Astrocyte (in vitro differentiated cells and primary cell): ENCODE measurements around the gene ACSL4. TPM values are rescaled to one million over a fixed set of nuclear protein-coding genes. Genes with fewer than 3 reads are reported as not detected.

ENCODE experiments used
- DNase-seq: peaks from one replicate; pipeline ENCODE4 v3.0.0-alpha.2; 2010; ENCODE audit warnings: low read depth
- FAIRE-seq: peaks from 2 replicates; lab custom pipeline; 2011; peaks lifted over from hg19 to GRCh38; lab: Jason Lieb, UNC
- H2AFZ ChIP-seq: 2 replicates; pipeline ENCODE4 v1.6.0; 2012; ENCODE audit warnings: low read depth, low read length, inconsistent platforms
- H3K27ac ChIP-seq: 2 replicates; pipeline ENCODE4 v1.5.1; 2011; ENCODE audit warnings: low read depth, low read length, inconsistent platforms
- H3K27me3 ChIP-seq: 2 replicates; pipeline ENCODE4 v1.6.0; 2011; ENCODE audit warnings: low read length, inconsistent platforms; ENCODE audit not compliant: insufficient read depth
- H3K36me3 ChIP-seq: 2 replicates; pipeline ENCODE4 v1.5.1; 2011; ENCODE audit warnings: low read length, inconsistent platforms; ENCODE audit not compliant: insufficient read depth
- H3K4me1 ChIP-seq: 2 replicates; pipeline ENCODE4 v1.5.1; 2011; ENCODE audit warnings: low read length, inconsistent platforms; ENCODE audit not compliant: insufficient read depth
- H3K4me2 ChIP-seq: 2 replicates; pipeline ENCODE4 v1.6.0; 2012; ENCODE audit warnings: low read length, inconsistent platforms
- H3K4me3 ChIP-seq: 2 replicates; pipeline ENCODE4 v1.5.1; 2011; ENCODE audit warnings: low read depth, mild to moderate bottlenecking, low read length, inconsistent platforms; ENCODE audit not compliant: insufficient read depth
- H3K79me2 ChIP-seq: 2 replicates; pipeline ENCODE4 v1.6.0; 2012; ENCODE audit warnings: mild to moderate bottlenecking, low read length, inconsistent platforms; ENCODE audit not compliant: insufficient read depth
- H3K9ac ChIP-seq: 2 replicates; pipeline ENCODE4 v1.6.0; 2012; ENCODE audit warnings: mild to moderate bottlenecking, low read length, inconsistent platforms
- H3K9me3 ChIP-seq: 2 replicates; pipeline ENCODE4 v1.5.1; 2012; ENCODE audit warnings: low read depth, mild to moderate bottlenecking, low read length, inconsistent platforms; ENCODE audit not compliant: insufficient read depth
- H4K20me1 ChIP-seq: 2 replicates; pipeline ENCODE4 v1.6.0; 2012; ENCODE audit warnings: low read length, inconsistent platforms; ENCODE audit not compliant: insufficient read depth
- H3K27ac Mint-ChIP-seq: one replicate; pipeline ENCODE4 v1.8.0; 2021; ENCODE audit warnings: mild to moderate bottlenecking, mixed read lengths; ENCODE audit not compliant: unreplicated experiment
- H3K27me3 Mint-ChIP-seq: one replicate; pipeline ENCODE4 v1.8.0; 2021; ENCODE audit warnings: low read depth, mixed read lengths; ENCODE audit not compliant: unreplicated experiment
- H3K36me3 Mint-ChIP-seq: one replicate; pipeline ENCODE4 v1.8.0; 2021; ENCODE audit warnings: low read depth, mixed read lengths; ENCODE audit not compliant: unreplicated experiment
- H3K4me1 Mint-ChIP-seq: one replicate; pipeline ENCODE4 v1.8.0; 2021; ENCODE audit warnings: low read depth, mixed read lengths; ENCODE audit not compliant: unreplicated experiment
- H3K4me3 Mint-ChIP-seq: one replicate; pipeline ENCODE4 v1.8.0; 2021; ENCODE audit warnings: mild to moderate bottlenecking, moderate library complexity, mixed read lengths; ENCODE audit not compliant: unreplicated experiment
- H3K9me3 Mint-ChIP-seq: one replicate; pipeline ENCODE4 v1.8.0; 2021; ENCODE audit warnings: mild to moderate bottlenecking, mixed read lengths; ENCODE audit not compliant: unreplicated experiment
- EZH2 ChIP-seq: IDR thresholded peaks from 2 replicates; pipeline ENCODE4 v1.6.1; 2012; ENCODE audit warnings: mild to moderate bottlenecking, low read length, inconsistent platforms; ENCODE audit not compliant: insufficient read depth
- total RNA-seq: library from RNA; stranded (reverse); gene quantifications from 2 replicates; pipeline ENCODE4 v1.2.1, GENCODE V29; 2021
- TF ChIP-seq, protein P1 (sequence below): IDR thresholded peaks from 2 replicates; pipeline ENCODE4 v1.5.1; 2011; ENCODE audit warnings: low read depth, mild to moderate bottlenecking, inconsistent platforms, low read length, moderate library complexity; ENCODE audit not compliant: insufficient read depth

Gene ACSL4
- total RNA-seq, 1 donor from 2014 or later: 99.4 TPM

DNA sequence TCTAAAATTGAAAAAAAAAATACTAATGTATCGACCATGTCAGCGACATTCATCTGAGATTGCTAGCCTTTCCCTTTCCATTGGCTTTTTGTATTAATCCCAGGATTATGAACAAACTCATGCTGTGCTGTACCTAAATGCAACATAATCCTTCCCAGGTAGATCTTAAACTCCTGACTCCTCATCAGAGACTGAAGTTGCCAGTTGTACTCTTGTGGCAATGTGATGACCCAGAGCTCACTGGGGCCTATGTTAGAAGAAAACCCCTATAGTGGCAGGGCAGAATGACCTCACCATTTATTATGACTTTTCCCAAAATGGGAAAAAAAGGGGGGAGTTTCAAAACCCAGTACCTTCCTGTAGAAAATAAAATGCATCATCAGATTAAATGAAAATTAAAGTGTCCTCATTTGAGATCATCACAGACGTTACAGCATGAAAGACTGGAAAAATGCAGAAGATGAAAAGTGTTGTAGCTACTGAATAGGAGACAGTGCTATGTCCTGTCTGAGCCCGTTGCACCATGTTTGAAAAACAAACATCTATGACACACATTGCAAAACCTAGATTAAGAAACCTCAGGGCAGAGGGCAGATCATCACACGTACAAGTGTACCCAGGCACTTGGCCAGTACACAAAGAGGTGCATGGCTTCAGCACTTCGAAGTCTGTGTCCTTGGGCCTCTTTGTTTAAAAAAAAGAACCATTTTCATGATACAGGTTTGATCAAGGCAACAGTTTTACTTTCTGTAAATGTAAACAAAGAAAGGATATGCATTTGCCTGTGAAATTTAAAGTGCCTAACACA is 6.8 kb upstream of the ACSL4 start:
- H3K4me3 ChIP-seq: no peak overlapping the region
- H3K27me3 Mint-ChIP-seq: no peaks in the 10 kb centered on the region
- no peaks in the 10 kb centered on the region for H3K4me1 Mint-ChIP-seq
- H3K9me3 ChIP-seq: no peaks in the 10 kb centered on the region
- H3K27me3 ChIP-seq: no peaks in the 10 kb centered on the region
- no peaks in the 10 kb centered on the region for H3K79me2 ChIP-seq
- TF ChIP-seq EZH2: no peak
- TF ChIP-seq, protein P1, sequence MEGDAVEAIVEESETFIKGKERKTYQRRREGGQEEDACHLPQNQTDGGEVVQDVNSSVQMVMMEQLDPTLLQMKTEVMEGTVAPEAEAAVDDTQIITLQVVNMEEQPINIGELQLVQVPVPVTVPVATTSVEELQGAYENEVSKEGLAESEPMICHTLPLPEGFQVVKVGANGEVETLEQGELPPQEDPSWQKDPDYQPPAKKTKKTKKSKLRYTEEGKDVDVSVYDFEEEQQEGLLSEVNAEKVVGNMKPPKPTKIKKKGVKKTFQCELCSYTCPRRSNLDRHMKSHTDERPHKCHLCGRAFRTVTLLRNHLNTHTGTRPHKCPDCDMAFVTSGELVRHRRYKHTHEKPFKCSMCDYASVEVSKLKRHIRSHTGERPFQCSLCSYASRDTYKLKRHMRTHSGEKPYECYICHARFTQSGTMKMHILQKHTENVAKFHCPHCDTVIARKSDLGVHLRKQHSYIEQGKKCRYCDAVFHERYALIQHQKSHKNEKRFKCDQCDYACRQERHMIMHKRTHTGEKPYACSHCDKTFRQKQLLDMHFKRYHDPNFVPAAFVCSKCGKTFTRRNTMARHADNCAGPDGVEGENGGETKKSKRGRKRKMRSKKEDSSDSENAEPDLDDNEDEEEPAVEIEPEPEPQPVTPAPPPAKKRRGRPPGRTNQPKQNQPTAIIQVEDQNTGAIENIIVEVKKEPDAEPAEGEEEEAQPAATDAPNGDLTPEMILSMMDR: no peak
- FAIRE-seq (peak; percentile 99), DNase-seq (no peak)
- H3K4me3 Mint-ChIP-seq: no peak overlapping the region
- no peak overlapping the region for H3K27ac Mint-ChIP-seq
- H3K36me3 Mint-ChIP-seq: no peaks in the 10 kb centered on the region
- H3K9me3 Mint-ChIP-seq: no peaks in the 10 kb centered on the region
- H3K4me1 ChIP-seq: no peaks in the 10 kb centered on the region
- H3K27ac ChIP-seq: no peak overlapping the region
- no peak overlapping the region for H2AFZ ChIP-seq
- H3K36me3 ChIP-seq: no peaks in the 10 kb centered on the region
- no peak overlapping the region for H3K9ac ChIP-seq
- no peak overlapping the region for H3K4me2 ChIP-seq
- no peaks in the 10 kb centered on the region for H4K20me1 ChIP-seq

DNA sequence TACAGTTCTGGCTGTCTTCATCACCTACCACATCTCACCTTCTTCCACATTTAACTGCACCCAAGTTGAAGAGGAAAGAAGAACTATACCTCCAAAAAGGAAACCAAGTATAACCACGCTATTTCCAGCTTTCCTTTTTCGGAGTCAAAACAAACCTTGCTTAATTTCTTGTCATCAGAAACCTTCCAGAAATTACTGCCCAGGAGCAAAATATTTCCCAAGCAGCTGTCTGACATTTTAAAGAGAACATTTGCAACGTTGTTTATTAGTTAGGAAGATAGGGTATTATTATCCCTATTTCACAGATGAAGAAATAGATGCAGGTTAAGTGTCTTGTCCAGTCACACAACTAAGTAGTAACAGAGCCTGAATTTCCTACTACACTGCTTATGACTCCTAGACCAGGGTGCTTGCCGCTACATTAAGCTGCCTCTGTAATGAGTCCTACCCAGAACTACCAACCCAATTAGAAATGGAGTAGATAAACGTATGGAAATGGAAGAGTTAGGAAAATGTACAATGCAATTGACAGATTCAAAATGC is 2.2 kb upstream of the ACSL4 start:
- no peak overlapping the region for H3K27ac ChIP-seq
- no peak for FAIRE-seq
- H3K27ac Mint-ChIP-seq: no peak overlapping the region
- no peak overlapping the region for H2AFZ ChIP-seq
- H3K79me2 ChIP-seq: peaks cover 27% of the 10 kb centered on the region
- no peak for DNase-seq
- no peaks in the 10 kb centered on the region for H3K27me3 Mint-ChIP-seq
- H3K4me3 ChIP-seq: no peak overlapping the region
- H3K4me3 Mint-ChIP-seq: no peak overlapping the region
- H3K9me3 Mint-ChIP-seq: peaks cover 1% of the 10 kb centered on the region
- H3K4me2 ChIP-seq: no peak overlapping the region
- peaks cover 9% of the 10 kb centered on the region for H4K20me1 ChIP-seq
- H3K9ac ChIP-seq: no peak overlapping the region
- H3K27me3 ChIP-seq: no peaks in the 10 kb centered on the region
- no peaks in the 10 kb centered on the region for H3K9me3 ChIP-seq
- H3K36me3 ChIP-seq: no peaks in the 10 kb centered on the region
- peaks cover 4% of the 10 kb centered on the region for H3K4me1 Mint-ChIP-seq
- TF ChIP-seq EZH2: no peak
- TF ChIP-seq, protein P1: no peak
- peaks cover 5% of the 10 kb centered on the region for H3K4me1 ChIP-seq
- peaks cover 4% of the 10 kb centered on the region for H3K36me3 Mint-ChIP-seq
